HG03196 (cell line): Measurements from ENCODE around the gene RRP9.
"Not testable (repeated sequence)": the region's sequence is repeated elsewhere in the genome, so short reads cannot be mapped to it uniquely, and the experiment has no call there.

Experiments used
- ATAC-seq: cut with Tn5 transposase; IDR thresholded peaks from one replicate; pipeline ENCODE4 v1.9.1; 2021; ENCODE audit not compliant: unreplicated experiment

RRP9 gene

DNA sequence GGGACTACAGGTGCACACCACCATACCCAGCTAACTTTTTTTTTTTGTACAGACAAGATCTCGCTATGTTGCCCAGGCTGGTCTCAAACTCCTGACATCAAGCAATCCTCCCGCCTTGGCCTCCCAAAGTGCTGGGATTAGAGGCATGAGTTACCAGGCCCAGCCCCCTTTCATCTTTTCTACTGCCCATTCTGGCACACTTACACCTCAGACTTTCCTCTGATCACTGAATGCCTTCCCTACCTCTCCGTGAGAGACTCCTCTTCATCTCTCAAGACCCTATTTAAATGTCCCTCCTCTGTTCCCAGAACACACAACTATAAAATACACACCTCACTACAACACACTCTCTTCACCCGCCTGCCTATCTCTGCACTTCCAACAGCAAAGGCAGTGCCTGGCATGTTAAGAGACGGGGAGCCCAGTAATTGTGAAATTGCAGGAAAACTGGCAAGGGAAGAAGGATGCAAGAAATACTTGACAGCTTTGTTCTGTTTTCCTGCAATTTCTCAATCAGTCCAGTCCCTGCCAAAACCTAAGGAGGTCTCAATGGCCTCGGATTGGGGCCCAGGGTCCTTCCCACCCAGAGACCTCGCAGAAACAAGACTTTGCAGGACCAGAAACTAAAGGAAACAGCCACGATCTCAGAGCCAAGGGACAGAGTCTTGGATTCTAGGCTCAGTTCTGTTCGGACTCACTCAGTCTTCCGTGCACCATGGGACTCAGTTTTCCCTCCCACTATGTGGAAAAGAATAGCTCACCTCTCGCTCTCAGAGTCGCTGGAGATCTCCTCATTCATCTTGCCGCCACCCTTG, 849 bp downstream of the RRP9 start:
- ATAC-seq: no peak

DNA sequence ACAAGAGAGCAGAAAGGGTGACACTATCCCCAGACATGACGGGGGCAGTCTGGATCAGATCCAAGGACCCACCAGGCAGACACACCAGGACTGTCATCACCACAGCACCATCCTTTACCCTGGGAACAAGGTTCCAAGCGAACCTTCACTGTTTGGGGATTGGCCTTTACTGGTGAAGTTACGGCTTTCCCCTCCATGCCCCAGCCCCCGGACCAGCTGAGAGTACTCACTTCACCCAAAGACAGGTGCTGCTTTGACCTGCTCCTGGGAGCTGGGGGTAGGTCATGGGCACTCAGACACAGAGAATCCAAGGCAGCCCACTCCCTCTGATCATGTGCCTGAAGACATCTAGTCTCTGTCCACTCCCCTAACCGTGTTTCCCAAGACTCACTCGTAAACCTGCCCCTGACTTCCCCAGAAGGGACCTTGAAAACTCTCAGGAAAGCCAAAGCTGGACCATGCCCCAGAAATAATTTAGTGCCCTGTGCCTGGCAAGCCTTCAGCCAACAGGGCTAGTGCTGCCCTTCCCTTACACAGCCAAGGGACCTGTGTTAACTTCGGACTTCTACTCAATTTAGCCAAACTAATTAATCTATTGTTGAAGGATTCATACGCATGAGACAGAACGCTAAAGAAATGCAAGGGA, 2.8 kb downstream of the RRP9 start:
- ATAC-seq: no peak

DNA sequence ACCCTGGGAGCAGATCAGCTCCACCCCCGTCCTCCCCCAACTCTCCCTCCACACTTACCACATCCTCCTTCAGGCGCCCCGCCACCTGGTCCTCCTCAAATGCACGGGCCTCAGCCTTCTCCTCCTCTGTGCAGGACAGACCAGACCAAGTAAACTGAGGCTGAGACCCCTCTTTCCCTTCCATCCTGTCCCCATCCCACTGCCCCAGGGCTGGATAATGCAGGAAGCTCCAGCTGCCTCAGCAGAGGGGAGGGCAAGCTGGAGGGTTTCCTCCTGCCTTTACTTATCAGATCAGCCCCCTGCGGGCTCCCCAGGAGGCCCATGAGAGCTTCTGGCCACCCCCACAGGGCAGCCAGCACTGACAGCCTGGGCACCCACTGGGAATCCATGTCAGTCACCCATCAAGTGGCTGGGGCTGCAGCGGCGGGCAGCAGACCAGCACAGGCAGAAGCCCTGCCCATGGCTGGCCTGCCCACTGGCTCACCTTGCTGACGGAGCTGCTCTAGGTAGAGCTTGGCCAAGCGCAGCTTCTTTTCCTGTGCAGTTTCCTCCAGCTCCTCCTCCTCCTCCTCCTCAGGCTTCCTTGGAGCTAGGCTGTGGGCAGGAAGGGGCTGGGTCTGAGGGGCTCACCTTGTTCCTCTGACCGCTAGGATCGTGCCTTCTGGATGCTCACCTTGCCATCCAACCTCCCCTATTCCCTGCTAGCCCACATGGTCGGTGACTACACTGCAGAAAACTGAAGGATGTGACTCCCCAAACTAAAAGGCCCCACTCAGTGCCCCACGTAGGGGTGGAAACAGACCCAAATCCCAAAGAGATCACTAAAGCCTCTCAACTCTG, 3.9 kb downstream of the RRP9 start:
- no peak for ATAC-seq

DNA sequence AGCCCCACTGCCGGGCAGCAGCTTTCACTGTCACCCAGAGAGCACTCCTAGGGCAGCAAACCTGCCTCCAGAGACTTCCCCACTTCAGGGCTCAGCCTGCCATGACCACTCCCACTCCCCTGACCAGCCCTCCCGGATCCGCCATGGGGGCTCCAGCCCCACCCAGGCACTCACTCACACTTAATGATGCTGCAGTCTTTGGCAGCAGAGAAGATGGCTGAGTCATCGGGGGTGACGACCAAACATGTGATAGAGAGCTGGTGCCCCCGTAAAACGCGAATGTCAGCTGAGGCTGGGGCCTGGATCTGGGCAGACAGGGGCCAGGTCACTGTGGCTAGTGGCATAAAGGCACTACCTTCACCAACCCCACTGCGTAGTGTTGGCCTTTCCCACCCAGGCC, 4.7 kb downstream of the RRP9 start:
- ATAC-seq: no peak

DNA sequence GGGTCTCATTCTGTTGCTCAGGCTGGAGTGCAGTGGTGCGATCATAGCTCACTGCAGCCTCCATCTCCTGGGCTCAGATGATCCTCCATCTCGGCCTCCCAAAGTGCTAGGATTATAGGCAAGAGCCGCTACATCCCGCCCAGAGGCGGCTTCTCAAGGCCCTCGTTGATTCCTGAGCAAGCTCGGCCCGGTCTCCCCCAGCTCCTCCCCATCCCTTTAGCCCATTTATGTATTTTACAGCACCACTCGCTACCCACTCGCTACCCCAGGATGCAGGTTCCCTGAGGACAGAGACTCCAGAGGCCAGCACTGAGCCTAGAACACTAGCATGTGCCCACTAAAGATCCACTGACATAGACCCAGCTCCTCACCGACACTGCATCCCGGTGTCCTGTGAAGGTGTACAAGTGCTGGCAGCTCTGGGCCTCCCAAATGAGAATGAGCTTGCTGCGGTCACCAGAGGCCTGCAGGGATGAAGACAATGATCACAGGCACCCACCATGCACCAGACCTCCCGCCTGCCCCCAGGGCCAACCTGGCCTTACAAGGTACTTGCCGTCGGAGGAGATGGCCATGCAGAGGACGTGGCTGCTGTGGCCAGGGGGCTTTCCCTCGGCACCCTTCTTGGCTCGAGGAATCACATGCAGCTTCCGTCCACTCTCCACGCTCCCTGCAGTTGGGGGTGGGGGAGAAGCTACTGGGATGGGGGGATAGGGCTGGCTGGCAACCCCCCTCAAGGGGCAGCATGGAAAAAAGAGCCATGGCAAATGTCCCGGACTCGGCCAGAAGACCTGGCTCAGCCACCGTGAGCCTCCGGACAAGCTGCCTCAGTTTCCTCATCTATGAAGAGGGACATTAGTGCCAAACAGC, 5.6 kb downstream of the RRP9 start:
- no peak for ATAC-seq

DNA sequence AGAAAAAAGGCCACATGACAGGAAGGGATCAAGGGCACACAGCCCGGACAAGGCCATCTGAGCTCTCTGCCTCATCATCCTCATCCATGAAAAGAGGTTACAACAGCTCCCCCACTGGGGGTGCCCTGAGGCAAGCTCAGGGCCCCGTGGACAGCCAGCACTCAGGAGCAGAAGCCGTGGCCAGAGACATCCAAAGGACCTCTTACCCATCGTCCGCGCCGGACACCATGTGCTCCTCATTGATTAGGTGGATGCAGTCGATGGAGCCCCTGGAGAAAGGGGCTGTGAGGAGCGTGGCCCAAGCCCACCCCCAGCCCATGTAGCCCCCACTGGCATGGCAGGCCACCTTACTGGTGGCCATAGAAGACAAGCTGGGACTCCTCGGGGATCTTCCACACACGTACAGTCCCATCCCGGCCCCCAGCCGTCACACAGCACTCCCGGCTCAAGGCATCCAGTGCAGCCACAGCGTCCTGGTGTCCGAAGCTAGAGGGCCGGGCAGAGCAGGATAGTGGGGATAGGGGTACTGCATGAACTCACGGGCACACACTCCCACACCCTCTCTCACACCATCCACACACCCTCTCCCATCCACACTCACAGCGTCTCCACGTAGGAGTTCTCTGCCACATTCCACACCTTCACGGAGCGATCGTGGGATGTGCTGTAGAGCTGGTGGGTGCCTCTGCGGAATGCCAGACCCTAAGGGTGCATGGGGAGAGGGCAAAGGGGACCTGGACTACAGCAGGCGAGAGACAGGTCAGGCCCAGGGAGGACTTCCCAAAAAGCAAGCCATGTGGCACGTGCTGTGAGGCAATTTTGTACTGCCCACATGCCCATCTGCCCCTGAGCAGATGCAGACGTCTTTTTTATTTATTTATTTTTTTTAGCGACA, 6.5 kb downstream of the RRP9 start:
- no peak for ATAC-seq

DNA sequence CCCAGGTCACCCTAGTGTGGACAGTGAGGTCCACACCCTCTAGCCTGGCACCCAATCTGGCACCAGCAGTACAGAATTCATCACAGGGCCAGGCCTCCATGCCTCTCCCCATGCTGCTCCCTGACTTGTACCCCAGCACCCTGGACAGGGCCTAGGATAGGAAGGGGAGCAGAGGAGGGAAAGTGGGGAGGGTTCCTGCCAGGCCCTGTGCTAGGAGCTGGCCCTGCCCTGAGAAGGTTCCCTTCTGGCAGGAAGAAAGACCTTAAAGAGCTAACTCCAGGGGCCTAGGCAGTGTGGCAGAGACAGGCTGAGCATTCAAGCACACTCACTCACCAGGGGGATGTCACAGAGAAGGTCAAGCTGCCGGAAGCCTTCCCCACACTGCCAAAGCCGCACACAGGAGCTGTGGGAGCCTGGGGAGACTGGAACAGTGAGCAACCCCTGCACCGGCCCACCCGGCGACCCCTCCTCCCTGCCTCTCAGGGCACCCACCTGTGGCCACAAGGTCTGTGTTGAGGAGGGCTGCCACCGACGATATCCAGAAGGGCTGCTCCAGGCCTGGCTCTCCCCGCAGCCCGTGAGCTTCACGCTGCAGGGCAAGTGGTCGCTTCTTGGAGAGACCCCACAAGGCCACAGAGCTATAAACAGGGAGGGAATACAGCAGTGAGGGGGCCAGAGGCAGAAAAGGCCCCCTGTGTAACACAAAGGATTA, 7.4 kb downstream of the RRP9 start:
- no peak for ATAC-seq

DNA sequence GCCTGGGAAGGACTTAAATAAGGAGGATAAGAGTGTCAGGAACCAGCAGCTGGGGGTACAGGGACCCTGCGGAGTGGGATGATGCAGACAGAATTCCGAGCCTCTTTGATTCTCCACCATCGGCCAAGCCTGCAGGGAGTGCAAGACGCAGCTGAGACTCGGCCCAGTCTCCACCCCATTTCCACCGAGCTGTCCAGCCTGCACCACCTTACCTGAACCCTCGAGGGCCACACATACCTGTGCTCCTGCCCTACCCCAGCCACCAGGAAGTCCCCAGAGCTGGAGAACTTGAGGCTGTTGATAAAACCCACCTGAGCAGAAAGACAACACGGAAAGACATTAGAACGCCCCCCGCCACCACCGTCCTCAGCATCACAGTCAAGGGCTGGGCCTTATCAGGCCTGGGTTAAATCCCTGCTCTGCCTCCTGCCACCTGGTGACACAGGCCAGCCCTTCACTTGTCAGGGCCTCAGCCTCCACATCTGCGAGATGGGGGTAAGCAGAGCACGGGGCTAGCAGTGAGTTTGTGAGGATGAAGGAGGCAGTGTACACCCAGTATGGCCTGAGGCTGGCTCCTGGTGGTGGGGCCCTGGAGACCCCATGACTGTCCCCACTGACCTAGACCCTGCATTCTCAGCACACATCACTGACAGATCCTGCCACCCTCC, 8.1 kb downstream of the RRP9 start:
- no peak for ATAC-seq

DNA sequence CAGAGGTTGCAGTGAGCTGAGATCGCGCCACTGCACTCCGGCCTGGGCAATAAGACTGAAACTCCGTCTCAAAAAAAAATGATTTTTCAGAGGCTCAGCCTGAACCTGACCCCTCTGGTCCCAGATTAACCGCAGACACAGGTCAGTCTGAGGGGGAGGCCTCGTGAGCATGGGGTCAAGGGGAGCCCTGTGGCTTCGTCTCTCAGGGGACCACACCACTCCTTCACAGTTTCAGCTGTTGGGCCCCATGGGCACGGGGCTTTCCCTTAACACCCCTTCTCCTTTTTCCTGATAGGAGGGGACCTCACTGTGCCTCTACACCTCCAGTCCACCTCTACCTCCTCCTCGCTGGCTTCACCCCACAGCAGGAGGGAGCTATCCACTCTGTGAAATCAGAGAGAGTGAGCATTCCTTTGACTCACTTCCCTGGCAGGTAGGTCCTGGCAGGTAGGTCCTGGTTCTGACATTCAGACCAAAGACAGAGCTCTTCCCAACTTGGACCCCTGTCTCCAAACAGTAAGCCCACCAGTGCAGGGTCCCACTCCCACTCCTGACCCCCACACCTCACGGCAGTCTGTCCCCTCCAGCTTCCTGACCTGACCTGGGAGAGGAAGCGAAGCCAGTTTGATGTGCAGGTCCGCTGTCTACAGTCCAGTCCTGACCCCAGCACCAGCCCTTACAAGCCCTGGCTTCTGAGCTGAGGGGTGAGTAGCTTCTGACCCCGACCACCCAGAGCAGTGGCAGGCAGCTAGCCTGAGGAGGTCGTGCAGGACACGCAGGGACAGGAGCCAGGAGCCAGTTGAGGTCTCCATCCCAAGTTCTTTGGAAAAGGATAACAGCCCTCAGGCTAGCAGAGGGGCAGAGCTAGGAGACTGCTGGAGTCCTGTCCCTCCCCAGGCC, 9.0 kb downstream of the RRP9 start:
- ATAC-seq: no peak

DNA sequence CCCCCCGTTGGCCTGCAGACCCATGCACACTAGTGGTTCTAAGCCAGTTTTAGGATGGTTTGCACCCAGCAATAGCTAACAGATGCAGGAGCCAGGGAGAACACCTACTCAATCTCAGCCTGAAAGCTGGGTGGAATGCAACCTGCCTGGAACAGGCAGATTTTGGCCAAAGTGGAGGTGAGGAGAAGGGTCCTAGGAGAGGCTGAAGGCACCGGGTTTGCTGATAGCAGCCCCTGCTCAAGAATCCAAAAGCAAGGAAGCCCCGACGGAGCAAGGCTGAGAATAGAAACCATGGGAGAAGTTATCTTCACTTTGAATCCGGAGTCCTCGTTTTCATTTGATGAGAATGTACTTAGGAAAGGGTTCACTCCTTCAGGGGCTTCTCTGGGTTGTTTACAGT, 9.9 kb downstream of the RRP9 start:
- ATAC-seq: no peak

DNA sequence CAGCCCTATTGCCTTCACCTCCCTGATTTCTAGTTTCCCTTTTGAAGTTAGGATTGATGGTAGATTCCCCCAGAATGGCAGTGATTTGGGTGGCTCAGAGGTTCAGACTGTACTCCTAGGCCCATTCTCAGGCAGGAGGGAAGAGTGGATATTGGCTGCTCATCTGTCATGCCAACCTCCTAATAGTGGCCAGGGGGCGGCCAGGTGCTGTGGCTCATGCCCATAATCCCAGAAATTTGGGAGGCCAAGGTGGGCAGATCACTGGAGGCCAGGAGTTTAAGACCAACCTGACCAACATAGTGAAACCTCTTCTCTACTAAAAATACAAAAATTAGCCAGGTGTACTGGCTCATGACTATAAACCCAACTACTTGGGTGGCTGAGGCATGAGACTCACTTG, 11.3 kb downstream of the RRP9 start:
- ATAC-seq: no peak

DNA sequence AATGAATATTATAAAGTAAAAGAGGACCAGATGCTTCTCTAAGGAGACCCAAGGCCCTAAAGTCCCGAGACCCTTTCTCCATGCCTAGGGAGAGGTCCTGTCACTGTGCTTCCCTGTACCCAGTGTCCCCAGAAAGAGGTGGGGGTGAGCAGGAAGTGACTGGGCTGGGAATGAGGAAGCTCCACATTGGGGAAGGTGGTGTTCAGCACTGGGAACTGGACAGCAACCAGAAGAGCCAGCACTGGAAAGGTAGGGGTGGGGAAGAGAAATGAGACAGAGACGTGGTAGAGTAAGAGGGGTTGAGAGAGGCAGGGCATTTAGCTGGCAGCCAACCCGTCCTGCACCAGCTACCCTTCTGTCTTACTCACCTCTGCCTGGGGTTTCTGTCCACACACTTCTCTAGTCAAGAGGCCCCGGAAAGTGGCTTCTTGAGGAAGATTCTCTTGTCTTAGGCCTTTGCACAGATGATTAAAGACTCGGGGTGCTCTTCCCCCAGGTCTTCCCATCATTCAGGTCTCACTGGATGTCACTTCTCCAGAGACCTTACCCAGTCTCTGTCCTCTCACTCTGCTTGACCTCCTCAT, 12.2 kb downstream of the RRP9 start:
- ATAC-seq: no peak

DNA sequence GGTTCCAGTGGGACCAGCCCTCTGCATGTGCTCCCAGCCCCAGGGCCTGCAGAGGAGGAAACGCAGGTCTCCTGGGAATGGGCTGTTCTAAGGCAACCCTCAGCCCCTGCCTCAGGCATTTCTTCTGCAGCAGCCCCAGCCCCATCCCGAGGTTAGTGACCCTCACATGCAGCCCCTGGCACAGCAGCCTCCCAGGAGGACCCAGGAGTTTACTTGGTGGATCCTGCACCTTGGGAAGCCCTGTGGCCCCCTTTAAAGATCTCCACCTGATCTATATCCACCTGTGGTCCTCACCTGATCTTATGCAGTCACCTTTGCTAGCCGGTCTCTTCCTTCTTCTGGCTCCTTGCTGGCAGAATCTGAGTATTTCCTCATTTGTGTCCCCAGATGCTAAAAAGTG, 12.7 kb downstream of the RRP9 start:
- ATAC-seq: not testable (repeated sequence)

DNA sequence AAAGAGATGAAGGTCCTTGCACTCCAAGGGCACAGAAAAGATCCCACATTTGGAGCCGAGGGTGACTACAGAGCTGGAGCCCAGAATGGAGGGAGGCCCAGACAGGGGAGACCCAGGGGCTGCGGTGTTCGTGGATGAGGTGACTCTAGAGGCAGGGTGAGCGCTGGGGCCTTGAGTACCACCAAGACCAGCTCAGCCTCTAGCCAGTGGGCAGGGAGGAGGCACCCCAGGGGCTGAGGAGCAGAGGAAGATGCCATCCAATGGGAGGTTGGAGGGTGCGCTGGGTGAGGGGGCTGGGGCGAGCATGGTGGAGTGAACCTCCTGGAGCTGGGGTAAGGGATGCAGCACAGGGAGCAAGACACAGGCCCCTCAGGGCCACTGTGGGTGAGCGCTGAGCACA, 13.3 kb downstream of the RRP9 start:
- ATAC-seq: no peak

DNA sequence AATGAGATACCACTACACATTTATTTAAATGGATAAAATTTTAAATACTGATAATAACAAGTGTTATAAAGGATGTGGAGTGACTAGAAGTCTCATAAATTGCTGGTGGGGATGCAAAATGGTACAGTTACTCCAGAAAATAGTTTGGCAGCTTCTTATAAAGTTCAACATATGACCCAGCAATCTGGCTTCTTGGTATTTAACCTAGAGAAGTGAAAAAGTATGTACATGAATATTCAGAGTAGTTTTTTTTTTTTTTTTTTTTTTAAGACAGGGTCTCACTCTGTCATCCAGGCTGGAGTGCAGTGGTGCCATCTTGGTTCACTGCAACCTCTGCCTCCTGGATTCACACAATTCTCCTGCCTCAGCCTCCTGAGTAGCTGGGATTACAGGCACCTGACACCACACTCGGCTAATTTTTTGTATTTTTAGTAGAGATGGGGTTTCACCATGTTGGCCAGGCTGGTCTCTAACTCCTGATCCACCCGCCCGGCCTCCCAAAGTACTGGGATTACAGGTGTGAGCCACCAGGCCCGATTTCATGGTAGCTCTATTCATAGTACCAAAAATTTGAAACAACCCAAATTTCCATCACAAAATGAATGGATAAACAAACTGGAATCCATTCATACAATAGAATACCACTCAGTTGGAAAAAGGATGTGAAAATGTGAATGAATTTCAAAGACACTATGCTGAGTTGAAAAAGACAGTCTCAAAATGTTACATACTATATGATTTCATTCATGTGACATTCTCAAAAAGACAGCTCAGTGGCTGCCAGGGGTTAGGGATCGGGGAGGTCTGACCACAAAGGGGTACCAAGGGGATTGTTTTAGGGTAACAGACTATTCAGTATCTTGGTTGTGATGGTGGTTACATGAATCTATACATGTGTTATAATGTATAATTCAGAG, 14.4 kb downstream of the RRP9 start:
- ATAC-seq: no peak

DNA sequence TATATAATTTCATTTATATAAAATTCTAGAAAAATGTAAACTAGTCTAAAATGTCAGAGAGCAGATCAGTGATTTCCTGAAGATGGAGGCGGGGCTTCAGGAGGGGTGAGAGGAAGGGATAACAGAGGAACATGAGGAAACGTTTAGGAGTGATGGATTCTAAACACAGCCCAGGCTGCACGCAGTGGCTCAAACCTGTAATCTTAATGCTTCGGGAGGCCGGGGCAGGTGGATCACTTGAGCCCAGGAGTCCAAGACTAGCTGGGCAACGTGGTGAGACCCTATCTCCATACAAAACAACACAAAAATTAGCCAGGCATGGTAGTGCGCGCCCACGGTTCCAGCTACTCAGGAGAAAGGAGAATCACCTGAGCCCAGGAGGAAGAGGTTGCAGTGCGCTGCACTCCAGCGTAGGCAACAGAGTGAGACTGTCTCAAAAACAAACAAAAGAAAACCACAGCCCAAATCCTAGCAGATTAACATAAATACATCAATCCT, 20.6 kb downstream of the RRP9 start:
- no peak for ATAC-seq
